Measurements from ENCODE around the gene PDZD2.
A peak's percentile ranks its signal among the peaks of the same experiment; 100 is the strongest.
"Not testable (repeated sequence)": the region's sequence is repeated elsewhere in the genome, so short reads cannot be mapped to it uniquely, and the experiment has no call there.

The PDZD2 gene

GRCh38 chr5:32080565-32080964, 441.6 kb downstream of the PDZD2 start:
- DNase-seq (ENCODE audit: low spot score) = not testable (repeated sequence)

- DNase-seq (ENCODE audit: low spot score) = no peak
Measured at GRCh38 chr5:32082701-32083100, 443.8 kb downstream of the PDZD2 start.

GRCh38 chr5:32083981-32084430, 445.1 kb downstream of the PDZD2 start:
- no peak for DNase-seq (ENCODE audit: low spot score)

- no peak for DNase-seq (ENCODE audit: low spot score)
Measured at GRCh38 chr5:32087086-32088082, 448.5 kb downstream of the PDZD2 start.

GRCh38 chr5:32088214-32088613, 449.3 kb downstream of the PDZD2 start:
- DNase-seq (ENCODE audit: low spot score) = no peak

- no peak for DNase-seq (ENCODE audit: low spot score)
Measured at GRCh38 chr5:32089146-32090000, 450.4 kb downstream of the PDZD2 start.

- no peak for DNase-seq (ENCODE audit: low spot score)
Measured at GRCh38 chr5:32090026-32090754, 451.3 kb downstream of the PDZD2 start.

- DNase-seq (ENCODE audit: low spot score) = no peak
Measured at GRCh38 chr5:32090755-32091128, 451.8 kb downstream of the PDZD2 start.

GRCh38 chr5:32092938-32093812, 454.2 kb downstream of the PDZD2 start:
- peak; percentile 59 for DNase-seq (ENCODE audit: low spot score)

- no peak for DNase-seq (ENCODE audit: low spot score)
Measured at GRCh38 chr5:32094691-32095090, 455.8 kb downstream of the PDZD2 start.

GRCh38 chr5:32095261-32095671, 456.3 kb downstream of the PDZD2 start:
- no peak for DNase-seq (ENCODE audit: low spot score)

GRCh38 chr5:32096891-32097595, 458.1 kb downstream of the PDZD2 start:
- DNase-seq (ENCODE audit: low spot score) = no peak

GRCh38 chr5:32098291-32098690, 459.4 kb downstream of the PDZD2 start:
- no peak for DNase-seq (ENCODE audit: low spot score)

GRCh38 chr5:32098890-32099310, 460.0 kb downstream of the PDZD2 start:
- DNase-seq (ENCODE audit: low spot score) = no peak

- no peak for DNase-seq (ENCODE audit: low spot score)
Measured at GRCh38 chr5:32099486-32100035, 460.6 kb downstream of the PDZD2 start.

- no peak for DNase-seq (ENCODE audit: low spot score)
Measured at GRCh38 chr5:32100230-32100629, 461.3 kb downstream of the PDZD2 start.

GRCh38 chr5:32100691-32101302, 461.9 kb downstream of the PDZD2 start:
- no peak for DNase-seq (ENCODE audit: low spot score)

- no peak for DNase-seq (ENCODE audit: low spot score)
Measured at GRCh38 chr5:32102254-32102986, 463.5 kb downstream of the PDZD2 start.

GRCh38 chr5:32103521-32103920, 464.6 kb downstream of the PDZD2 start:
- DNase-seq (ENCODE audit: low spot score) = no peak

Measured in hematopoietic multipotent progenitor cell treated with erythropoietin and hydrocortisone succinate and interleukin-3 and kit ligand, for 17 days (in vitro differentiated cells).